GM19328 (cell line): ENCODE measurements around the gene SMIM8.

Source experiments
- ATAC-seq: cut with Tn5 transposase; IDR thresholded peaks from one replicate; pipeline ENCODE4 v1.9.1; 2021; ENCODE audit warnings: mild to moderate bottlenecking, moderate library complexity; ENCODE audit not compliant: unreplicated experiment

SMIM8 gene

GRCh38 chr6:87384038-87384437 lies 61.6 kb downstream of the SMIM8 start:
- ATAC-seq = no peak

DNA sequence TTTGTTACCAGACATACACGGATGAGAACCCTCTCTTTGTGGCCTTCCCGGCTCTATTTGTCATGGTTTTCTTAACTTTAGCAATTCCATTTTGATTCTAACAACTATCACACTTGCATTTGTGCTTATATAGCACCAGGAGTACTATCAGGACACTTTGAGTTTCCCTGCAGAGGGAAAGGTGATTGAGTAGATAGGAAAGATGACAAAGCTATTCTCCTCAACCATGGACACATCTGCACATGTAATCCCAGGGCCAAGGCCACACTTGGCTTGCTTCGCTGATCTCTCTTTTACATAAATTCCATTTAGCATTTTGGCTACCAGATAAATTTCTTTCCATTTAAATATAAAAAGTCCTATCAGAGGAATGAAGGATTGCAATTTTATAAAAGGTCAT lies 62.1 kb downstream of the SMIM8 start:
- no peak for ATAC-seq

DNA sequence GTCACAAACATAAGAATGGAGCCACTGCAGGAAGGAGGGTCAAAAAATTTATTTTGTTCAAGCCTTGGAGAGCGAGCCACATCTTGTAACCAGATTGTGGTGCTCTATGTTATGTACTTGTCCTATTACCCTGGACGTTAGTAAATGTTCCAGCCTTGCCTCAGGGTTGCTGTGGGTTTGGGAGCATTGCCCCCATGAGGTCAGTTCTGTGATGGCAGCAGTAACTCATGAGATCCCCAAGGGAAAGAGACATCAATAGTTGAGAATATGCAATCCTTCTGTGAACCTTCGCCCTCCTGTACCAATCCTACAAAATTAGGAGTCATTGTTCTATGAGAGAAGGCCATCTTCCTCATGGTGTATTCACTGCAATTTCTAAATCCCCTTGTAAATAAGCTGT lies 68.9 kb downstream of the SMIM8 start:
- no peak for ATAC-seq
